Measurements from ENCODE around the gene ACRV1.

DNA sequence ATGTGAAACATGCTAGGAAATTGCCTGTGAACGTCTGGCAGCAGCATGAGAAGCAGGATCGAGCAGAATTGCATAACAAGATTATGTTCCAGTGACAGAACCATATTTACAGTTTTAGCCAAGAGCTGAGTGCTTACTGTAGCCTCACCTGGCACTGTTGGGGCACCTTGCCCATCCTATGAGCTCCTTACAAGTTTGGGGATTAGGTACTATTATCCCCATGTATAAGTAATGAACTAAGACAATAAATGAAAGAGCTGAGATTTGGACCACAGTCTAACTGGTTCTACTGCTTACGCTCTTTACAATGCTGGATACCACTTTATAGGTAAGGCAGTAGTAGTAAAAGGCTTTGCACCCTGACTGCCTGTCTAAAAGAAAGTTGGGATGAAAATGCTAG, 48.3 kb upstream of the ACRV1 start:
- TF ChIP-seq CTCF (IDR thresholded peaks at IDR 0.05) (no peak), EP300 (IDR thresholded peaks at IDR 0.05) (no peak)

Measured in upper lobe of left lung (tissue), 4 donors.